NT2/D1 (cell line): ENCODE measurements around the gene MPIG6B.

Experiments
- DNase-seq: peaks from one replicate; pipeline ENCODE4 v3.0.0-alpha.2; 2011; ENCODE audit warnings: low read depth, low spot score
- H3K27me3 ChIP-seq: 2 replicates; pipeline ENCODE4 v1.6.0; 2011; ENCODE audit warnings: mild to moderate bottlenecking; ENCODE audit not compliant: insufficient read length, insufficient read depth
- H3K36me3 ChIP-seq: 2 replicates; pipeline ENCODE4 v1.6.1; 2011; ENCODE audit warnings: mild to moderate bottlenecking, low read length, mixed read lengths; ENCODE audit not compliant: insufficient read depth, insufficient read length
- H3K4me1 ChIP-seq: 2 replicates; pipeline ENCODE4 v1.5.1; 2011; ENCODE audit not compliant: insufficient read depth, insufficient read length
- H3K4me3 ChIP-seq: 2 replicates; pipeline ENCODE4 v1.5.1; 2011; ENCODE audit warnings: low read depth; ENCODE audit not compliant: insufficient read length
- H3K9ac ChIP-seq: 2 replicates; pipeline ENCODE4 v1.6.0; 2011; ENCODE audit warnings: low read depth; ENCODE audit not compliant: insufficient read length
- H3K9me3 ChIP-seq: 2 replicates; pipeline ENCODE4 v1.5.1; 2011; ENCODE audit warnings: mild to moderate bottlenecking, low read length; ENCODE audit not compliant: insufficient read depth
- SUZ12 ChIP-seq: IDR thresholded peaks from 2 replicates; pipeline ENCODE4 v1.6.1; 2011; ENCODE audit not compliant: insufficient read length, insufficient read depth; ENCODE audit errors: extremely low read depth
- YY1 ChIP-seq: IDR thresholded peaks from 2 replicates; pipeline ENCODE4 v1.6.1; 2011; ENCODE audit not compliant: insufficient read length, insufficient read depth
- ZNF274 ChIP-seq: IDR thresholded peaks from 2 replicates; pipeline ENCODE4 v1.6.1; 2011; ENCODE audit warnings: mild to moderate bottlenecking, low read depth, low read length

The MPIG6B gene

DNA sequence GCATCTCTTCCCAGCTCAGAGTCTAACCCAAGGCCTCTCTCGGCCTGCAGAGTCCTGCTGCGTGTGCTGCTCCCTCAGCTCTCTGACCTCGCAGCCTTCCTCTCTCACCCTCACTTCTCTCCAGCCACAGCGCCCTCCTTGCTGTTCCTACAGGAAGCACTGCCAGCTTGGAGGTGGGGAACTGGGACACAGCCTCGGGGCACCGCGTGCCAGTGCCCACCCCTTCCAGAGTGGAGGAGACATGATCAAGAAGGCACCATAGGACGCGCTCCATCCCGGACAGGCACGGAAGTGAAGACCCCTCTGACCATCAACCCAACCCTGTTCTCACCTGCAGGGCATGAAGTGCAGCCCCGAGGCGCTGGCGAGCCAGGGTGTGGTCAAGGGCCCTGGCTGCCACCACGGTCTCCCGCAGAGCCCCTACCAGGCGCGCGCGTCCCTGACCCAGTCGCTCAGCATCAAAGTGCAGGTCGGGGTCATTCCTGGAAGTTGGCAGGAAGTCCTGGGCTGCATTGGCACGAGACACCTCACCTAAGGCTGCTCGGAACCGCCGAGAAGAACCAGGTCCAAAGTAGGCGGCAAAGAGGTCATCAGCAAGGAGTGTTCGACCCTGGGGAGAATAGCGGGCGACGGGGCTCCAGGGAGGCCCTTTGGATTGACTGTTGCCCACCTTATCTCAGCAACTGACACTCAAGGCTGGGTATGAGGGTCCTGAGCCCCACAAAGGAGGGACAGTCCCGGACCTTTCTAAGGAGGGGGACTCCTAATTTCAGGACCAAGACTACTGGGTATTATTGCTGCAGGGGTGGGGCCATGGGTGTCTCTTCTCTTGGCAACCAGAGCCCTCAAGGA lies 52.7 kb downstream of the MPIG6B start:
- no peak overlapping the region for H3K4me3 ChIP-seq
- no peaks in the 10 kb centered on the region for H3K27me3 ChIP-seq
- DNase-seq, result no peak
- H3K36me3 ChIP-seq, result peaks cover 39% of the 10 kb centered on the region
- H3K4me1 ChIP-seq, result peaks cover 3% of the 10 kb centered on the region
- TF ChIP-seq ZNF274 (no peak), SUZ12 (no peak), YY1 (no peak)
- H3K9ac ChIP-seq, result no peak overlapping the region
- no peaks in the 10 kb centered on the region for H3K9me3 ChIP-seq
